ENCODE data around the gene NUBPL.
"Not testable (repeated sequence)": the region's sequence is repeated elsewhere in the genome, so short reads cannot be mapped to it uniquely, and the experiment has no call there.

The NUBPL gene

DNA sequence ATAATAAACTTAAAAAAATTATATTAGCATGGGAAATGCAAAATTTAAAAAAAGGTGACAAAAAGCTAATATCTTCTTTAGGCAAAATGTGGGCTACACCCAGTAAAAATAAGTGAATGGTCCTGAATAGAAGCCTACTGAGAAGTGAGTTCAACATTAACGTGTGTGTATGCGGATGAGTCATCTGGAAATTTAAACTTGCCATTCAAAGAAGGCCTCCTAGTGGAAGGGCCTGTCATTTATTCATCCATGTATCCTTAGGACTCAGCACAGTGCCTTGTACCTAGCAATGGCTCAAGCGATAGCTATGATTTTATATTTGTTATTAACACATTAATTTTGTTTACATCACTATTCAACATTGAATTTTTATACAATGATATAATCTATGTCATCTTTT is 226.2 kb downstream of the NUBPL start:
- in situ Hi-C loops (cut with MboI; ENCODE audit: low sequenced_read_pairs) = no loop called here
- H3K27me3 ChIP-seq (ENCODE audit: low read depth) = no peaks in the 10 kb centered on the region
- no peak for DNase-seq (ENCODE audit: low spot score in 2 of 2)
- no peaks in the 10 kb centered on the region for H3K36me3 ChIP-seq (replicated peaks)
- peaks cover 2% of the 10 kb centered on the region; the same call in 1 of the 2 replicates for H3K9me3 ChIP-seq
- H3K4me1 ChIP-seq = no peaks in the 10 kb centered on the region
- no peak overlapping the region for H3K4me3 ChIP-seq

DNA sequence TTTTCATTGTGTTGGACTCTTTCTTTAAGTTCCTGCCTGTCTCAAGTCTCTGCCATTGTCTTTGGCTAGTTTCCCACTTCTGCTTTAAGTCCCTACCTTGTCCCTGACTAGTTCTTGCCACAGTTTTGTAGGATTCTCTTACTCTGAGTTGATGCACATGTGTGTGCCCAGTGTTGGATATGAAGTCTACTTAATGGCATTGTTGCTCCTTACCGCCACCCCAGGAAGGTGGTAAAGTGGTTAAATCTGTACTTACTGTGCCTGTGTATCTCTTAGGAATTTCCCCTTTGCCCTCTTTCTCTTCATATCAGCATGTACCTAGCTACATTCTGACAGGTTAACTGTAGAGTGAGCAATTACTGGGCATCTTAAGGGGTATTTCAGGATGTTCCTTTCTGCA is 227.1 kb downstream of the NUBPL start:
- in situ Hi-C loops (cut with MboI; ENCODE audit: low sequenced_read_pairs) = no loop called here
- no peaks in the 10 kb centered on the region for H3K27me3 ChIP-seq (ENCODE audit: low read depth)
- no peaks in the 10 kb centered on the region for H3K9me3 ChIP-seq
- H3K4me1 ChIP-seq = no peaks in the 10 kb centered on the region
- H3K4me3 ChIP-seq = no peak overlapping the region
- DNase-seq (ENCODE audit: low spot score in 2 of 2) = no peak
- H3K36me3 ChIP-seq (replicated peaks) = no peaks in the 10 kb centered on the region

DNA sequence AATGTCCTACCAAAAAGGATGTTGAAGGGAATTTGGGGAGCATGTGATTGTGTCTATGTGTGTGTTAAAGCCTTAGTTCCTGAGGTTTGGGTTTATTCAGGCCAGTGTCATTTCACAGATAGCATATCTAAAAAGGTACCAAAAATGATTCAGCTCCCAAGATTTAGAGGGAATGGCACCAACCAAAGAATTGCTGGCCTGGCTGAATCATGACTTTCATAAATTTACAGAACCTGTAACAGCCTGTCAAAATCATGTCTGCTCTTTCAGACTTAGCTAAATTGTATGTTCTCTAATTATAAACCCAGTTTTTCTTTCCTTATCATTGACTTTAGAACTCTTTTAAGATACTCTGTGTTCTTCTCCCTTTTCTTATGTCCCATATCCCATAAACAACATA is 231.5 kb downstream of the NUBPL start:
- no peak for DNase-seq (ENCODE audit: low spot score in 2 of 2)
- Histone ChIP-seq H3K4me3 (no peak overlapping the region), H3K36me3 (replicated peaks) (no peaks in the 10 kb centered on the region), H3K9me3 (no peaks in the 10 kb centered on the region), H3K27me3 (ENCODE audit: low read depth) (no peaks in the 10 kb centered on the region), H3K4me1 (no peaks in the 10 kb centered on the region)
- in situ Hi-C loops (cut with MboI; ENCODE audit: low sequenced_read_pairs) = no loop called here

DNA sequence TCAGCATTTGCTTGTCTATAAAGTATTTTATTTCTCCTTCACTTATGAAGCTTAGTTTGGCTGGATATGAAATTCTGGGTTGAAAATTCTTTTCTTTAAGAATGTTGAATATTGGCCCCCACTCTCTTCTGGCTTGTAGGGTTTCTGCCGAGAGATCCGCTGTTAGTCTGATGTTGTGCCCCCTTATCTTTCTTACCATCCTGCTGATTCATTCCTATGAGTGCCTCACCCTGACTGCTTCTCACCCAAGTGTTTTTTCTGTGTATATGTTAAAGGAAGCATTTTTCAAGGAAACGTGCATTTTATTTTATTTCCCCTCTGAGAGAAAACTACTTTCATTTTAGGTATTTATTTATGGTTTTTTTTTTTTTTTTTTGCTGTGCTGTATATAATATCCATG is 236.7 kb downstream of the NUBPL start:
- H3K4me3 ChIP-seq; DNase-seq (ENCODE audit: low spot score in 2 of 2); H3K36me3 ChIP-seq (replicated peaks); H3K9me3 ChIP-seq; in situ Hi-C loops (cut with MboI; ENCODE audit: low sequenced_read_pairs); H3K27me3 ChIP-seq (ENCODE audit: low read depth); H3K4me1 ChIP-seq: not testable (repeated sequence)

DNA sequence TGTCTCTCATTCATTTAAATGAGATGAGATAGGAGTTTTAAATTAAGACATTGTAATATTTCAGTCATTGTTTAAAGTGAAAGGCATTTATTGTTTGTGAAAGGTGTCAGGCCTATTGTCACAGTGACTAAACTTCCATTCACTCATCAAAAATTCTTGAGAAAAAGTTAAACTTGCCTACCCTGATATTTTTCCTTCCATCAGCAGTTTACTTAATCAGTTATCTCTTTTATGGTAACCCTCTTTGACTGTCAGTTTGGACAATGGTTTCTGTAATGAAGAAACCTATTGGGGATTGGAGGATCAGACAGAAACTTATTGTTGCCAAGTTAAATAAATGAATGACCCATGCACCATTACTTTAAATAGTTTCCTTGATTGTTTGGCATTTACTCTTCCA is 241.6 kb downstream of the NUBPL start:
- H3K4me1 ChIP-seq = peaks cover 20% of the 10 kb centered on the region
- DNase-seq (ENCODE audit: low spot score in 2 of 2) = no peak
- H3K4me3 ChIP-seq = no peak overlapping the region
- H3K27me3 ChIP-seq (ENCODE audit: low read depth) = no peaks in the 10 kb centered on the region
- in situ Hi-C loops (cut with MboI; ENCODE audit: low sequenced_read_pairs) = no loop called here
- no peaks in the 10 kb centered on the region for H3K9me3 ChIP-seq
- no peaks in the 10 kb centered on the region; the same call in 1 of the 2 replicates for H3K36me3 ChIP-seq (replicated peaks)

DNA sequence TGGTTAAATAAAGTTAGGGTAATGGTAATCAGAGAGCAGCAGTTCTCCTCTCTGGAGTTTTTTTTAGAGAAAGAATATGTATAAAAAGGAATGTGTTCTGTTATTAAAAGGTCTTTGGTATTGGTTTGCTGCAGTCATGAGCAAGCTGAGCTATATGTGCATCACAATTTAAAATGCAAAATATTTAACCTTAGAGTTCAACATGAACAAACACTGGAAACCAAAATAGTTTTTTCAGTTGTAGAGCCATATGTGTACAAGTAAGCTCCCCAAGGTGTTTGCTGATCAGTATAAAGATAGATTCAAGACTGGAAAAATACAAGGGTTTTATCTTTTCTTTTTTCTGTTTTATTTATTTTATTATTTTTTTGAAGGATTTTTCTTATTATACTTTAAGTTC is 245.0 kb downstream of the NUBPL start:
- DNase-seq (ENCODE audit: low spot score in 2 of 2) = no peak
- Histone ChIP-seq H3K36me3 (replicated peaks) (no peaks in the 10 kb centered on the region), H3K4me3 (no peak overlapping the region), H3K27me3 (ENCODE audit: low read depth) (no peaks in the 10 kb centered on the region), H3K9me3 (no peaks in the 10 kb centered on the region), H3K4me1 (peaks cover 20% of the 10 kb centered on the region)
- in situ Hi-C loops (cut with MboI; ENCODE audit: low sequenced_read_pairs) = no loop called here

DNA sequence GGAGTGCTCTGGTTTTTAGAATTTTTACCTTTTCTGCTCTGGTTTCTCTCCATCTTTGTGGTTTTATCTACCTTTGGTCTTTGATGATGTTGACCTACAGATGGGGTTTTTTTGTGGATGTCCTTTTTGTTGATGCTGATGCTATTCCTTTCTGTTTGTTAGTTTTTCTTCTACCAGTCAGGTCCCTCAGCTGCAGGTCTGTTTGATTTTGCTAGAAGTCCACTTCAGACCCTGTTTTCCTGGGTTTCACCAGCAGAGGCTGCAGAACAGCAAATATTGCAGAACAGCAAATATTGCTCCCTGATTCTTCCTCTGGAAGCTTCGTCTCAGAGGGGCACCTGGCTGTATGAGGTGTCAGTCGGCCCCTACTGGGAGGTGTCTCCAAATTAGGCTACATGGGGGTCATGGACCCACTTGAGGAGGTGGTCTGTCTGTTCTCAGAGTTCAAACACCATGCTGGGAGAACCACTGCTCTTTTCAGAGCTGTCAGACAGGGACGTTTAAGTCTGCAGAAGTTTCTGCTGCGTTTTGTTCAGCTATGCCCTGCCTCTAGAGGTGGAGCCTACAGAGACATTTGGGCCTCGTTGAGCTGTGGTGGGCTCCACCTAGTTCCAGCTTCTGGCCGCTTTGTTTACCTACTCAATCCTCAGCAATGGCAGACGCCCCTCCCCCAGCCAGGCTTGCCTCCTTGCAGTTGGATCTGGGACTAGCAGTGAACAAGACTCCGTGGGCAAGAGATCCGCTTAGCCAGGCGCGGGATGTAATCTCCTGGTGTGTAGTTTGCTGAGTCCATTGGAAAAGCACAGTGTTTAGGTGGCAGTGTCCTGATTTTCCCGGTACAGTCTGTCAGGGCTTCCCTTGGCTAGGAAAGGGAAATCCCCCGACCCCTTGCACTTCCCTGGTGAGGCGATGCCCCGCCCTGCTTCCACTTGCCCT is 250.8 kb downstream of the NUBPL start:
- H3K36me3 ChIP-seq (replicated peaks); DNase-seq (ENCODE audit: low spot score in 2 of 2); H3K4me3 ChIP-seq; H3K9me3 ChIP-seq; H3K27me3 ChIP-seq (ENCODE audit: low read depth); H3K4me1 ChIP-seq; in situ Hi-C loops (cut with MboI; ENCODE audit: low sequenced_read_pairs): not testable (repeated sequence)

DNA sequence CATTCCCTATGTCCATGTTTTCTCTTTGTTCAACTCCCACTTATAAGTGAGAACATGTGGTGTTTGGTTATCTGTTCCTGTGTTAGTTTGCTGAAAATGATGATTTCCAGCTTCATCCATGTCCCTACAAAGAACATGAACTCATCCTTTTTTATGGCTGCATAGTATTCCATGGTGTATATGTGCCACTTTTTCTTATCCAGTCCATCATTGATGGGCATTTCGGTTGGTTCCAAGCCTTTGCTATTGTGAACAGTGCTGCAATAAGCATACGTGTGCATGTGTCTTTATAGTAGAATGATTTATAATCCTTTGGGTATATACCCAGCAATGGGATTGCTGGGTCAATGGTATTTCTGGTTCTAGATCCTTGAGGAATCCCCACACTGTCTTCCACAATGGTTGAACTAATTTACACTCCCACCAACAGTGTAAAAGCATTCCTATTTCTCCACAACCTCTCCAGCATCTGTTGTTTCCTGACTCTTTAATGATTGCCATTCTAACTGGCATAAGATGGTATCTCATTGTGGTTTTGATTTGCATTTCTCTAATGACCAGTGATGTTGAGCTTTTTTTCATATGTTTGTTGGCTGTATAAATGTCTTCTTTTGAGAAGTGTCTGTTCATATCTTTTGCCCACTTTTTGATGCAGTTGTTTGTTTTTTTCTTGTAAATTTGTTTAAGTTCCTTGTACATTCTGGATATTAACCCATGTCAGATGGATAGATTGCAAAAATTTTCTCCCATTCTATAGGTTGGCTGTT is 252.7 kb downstream of the NUBPL start:
- H3K4me1 ChIP-seq; in situ Hi-C loops (cut with MboI; ENCODE audit: low sequenced_read_pairs); H3K27me3 ChIP-seq (ENCODE audit: low read depth); DNase-seq (ENCODE audit: low spot score in 2 of 2); H3K9me3 ChIP-seq; H3K4me3 ChIP-seq; H3K36me3 ChIP-seq (replicated peaks): not testable (repeated sequence)

DNA sequence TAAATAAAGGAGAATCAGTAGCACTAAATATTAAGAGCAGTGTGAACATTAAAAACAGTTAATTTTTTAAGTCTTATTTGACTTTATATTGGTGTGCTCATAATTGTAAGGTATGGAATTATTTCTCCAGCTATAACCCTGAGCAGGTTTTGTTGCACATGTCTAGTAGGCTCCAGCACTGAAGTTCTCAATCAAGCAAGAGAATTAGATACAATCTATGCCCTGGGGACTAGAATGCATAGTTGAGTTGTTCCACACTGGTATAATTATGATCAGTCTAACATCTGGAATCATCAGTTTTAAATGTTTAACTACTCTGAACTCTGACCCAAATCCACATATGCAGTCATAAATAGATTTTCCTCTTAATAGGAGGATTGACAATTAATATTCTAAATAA is 258.1 kb downstream of the NUBPL start:
- in situ Hi-C loops (cut with MboI; ENCODE audit: low sequenced_read_pairs) = no loop called here
- Histone ChIP-seq H3K36me3 (replicated peaks) (no peaks in the 10 kb centered on the region), H3K9me3 (no peaks in the 10 kb centered on the region), H3K4me3 (no peak overlapping the region), H3K27me3 (ENCODE audit: low read depth) (no peaks in the 10 kb centered on the region), H3K4me1 (peaks cover 9% of the 10 kb centered on the region)
- DNase-seq (ENCODE audit: low spot score in 2 of 2) = no peak

DNA sequence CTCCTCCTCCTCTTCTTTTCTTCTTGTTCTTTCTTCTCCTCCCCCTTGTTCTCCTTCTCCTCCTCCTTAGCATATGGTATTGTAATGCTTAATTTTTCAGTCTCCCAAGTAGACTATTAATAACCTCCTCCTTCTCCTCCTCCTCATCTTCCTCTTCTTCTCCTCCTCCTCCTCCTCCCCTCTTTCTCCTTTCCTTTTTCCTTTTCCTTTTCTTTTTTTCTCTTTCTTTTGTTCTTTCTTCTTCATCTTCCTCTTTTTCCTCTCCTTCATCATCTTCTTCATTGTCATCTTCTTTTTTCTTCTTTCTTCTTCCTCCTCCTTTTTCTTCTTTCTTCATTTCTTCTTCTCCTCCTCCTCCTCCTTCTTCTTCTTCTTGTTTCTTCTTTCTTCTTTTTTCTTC is 264.3 kb downstream of the NUBPL start:
- no peak for DNase-seq (ENCODE audit: low spot score in 2 of 2)
- no peaks in the 10 kb centered on the region for H3K9me3 ChIP-seq
- H3K27me3 ChIP-seq (ENCODE audit: low read depth) = no peaks in the 10 kb centered on the region
- in situ Hi-C loops (cut with MboI; ENCODE audit: low sequenced_read_pairs) = no loop called here
- H3K4me3 ChIP-seq = no peak overlapping the region
- H3K4me1 ChIP-seq = peaks cover 9% of the 10 kb centered on the region
- no peaks in the 10 kb centered on the region for H3K36me3 ChIP-seq (replicated peaks)

DNA sequence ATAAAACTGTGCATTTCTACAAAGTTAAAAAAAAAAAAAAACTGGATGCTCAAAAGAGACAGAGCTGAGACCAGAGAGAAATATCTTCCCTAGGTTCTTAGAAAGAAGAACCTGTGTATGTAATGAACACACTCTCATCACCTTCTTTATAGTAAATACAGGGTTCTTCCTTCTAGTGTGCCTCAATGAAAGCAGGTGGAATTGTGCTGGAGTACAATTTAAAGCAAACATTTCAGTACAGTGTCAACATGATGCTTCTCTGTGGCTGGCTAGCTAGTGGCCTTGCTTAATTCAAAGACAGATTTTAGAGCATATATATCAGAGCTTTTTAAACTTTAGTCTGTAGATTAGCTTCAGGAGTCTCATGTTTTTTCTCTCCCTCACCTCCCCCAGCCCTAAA is 266.1 kb downstream of the NUBPL start:
- in situ Hi-C loops (cut with MboI; ENCODE audit: low sequenced_read_pairs) = no loop called here
- no peaks in the 10 kb centered on the region for H3K4me1 ChIP-seq
- DNase-seq (ENCODE audit: low spot score in 2 of 2) = no peak
- H3K27me3 ChIP-seq (ENCODE audit: low read depth) = no peaks in the 10 kb centered on the region
- no peaks in the 10 kb centered on the region for H3K36me3 ChIP-seq (replicated peaks)
- no peak overlapping the region for H3K4me3 ChIP-seq
- no peaks in the 10 kb centered on the region for H3K9me3 ChIP-seq

DNA sequence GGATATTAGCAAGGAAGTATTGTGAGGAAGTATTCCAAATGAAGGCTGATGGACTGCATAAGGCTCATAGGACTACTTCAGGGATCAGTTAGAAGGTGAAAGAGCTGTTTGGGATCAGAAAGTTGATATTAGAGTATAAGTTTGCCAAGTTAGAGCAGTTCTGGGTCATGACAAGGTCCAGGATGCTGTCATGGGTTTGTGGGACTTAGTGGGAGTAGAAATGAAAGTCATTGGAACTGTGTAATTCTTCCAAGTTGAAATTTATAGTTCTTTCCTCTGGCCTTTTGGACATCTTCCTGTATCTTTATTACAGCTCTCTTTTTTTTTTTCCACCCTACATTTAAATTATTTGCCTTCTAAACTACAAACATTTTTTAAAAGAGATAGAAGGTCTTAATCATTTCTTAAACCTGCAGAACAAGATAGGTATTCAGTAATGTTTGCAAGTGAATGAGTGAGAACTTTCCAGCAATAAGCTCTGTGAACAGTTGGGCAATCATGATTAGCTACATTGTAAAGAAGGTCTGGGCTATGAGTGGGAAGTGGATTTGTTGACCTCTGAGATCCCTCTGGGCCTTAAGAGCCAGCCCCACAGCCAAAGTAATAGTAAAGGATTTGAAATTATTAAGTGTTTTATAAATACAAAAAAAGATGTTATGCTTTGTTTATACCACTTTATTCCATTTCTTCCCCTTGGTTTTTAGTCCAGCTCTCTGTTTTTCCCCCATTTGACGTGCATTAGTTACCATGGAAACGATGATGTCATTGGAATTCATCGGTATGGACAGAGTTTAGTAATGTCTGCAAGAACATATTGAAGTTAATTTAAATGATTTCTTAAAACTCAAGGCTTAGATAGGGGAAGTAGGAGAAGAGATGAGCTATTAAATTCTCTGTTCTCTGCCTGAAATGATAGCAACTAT is 268.0 kb downstream of the NUBPL start:
- no peaks in the 10 kb centered on the region for H3K4me1 ChIP-seq
- no peak for DNase-seq (ENCODE audit: low spot score in 2 of 2)
- H3K27me3 ChIP-seq (ENCODE audit: low read depth) = no peaks in the 10 kb centered on the region
- in situ Hi-C loops (cut with MboI; ENCODE audit: low sequenced_read_pairs) = no loop called here
- H3K4me3 ChIP-seq = no peak overlapping the region
- no peaks in the 10 kb centered on the region for H3K36me3 ChIP-seq (replicated peaks)
- no peaks in the 10 kb centered on the region for H3K9me3 ChIP-seq

DNA sequence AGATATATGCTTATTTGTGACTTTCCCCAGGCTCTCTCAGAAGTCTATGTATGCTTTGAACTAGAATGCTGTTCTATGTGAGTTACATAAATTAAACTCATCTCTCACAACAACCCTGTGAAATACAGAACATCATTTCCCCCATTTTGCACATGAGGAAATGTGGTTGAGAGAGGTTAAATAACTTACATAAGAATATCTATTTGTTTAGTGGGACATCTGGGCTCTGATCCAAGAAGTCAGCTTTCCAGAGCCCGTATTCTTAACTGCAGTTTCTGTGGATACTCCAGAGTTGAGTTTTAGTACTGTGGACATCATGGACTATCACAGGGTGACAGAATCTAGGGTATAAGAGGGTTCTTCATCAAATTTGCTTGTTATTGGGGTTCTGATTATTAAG is 273.4 kb downstream of the NUBPL start:
- no peaks in the 10 kb centered on the region for H3K36me3 ChIP-seq (replicated peaks)
- DNase-seq (ENCODE audit: low spot score in 2 of 2) = no peak
- no peaks in the 10 kb centered on the region for H3K27me3 ChIP-seq (ENCODE audit: low read depth)
- no peaks in the 10 kb centered on the region for H3K9me3 ChIP-seq
- no peak overlapping the region for H3K4me3 ChIP-seq
- in situ Hi-C loops (cut with MboI; ENCODE audit: low sequenced_read_pairs) = no loop called here
- H3K4me1 ChIP-seq = peaks cover 18% of the 10 kb centered on the region
